Hepatocyte (in vitro differentiated cells): ENCODE data around the gene CALCA.

Experiments used
- CTCF ChIP-seq: fragments of 200-600 bp; sonication (generic); IDR thresholded peaks from 2 replicates; pipeline ENCODE4 v1.5.1; 2016; ENCODE audit warnings: antibody characterized with exemption, mild to moderate bottlenecking; ENCODE audit not compliant: poor library complexity
- EZH2 ChIP-seq: fragments of 200-600 bp; sonication (generic); IDR thresholded peaks from 2 replicates; pipeline ENCODE4 v1.6.1; 2016; ENCODE audit warnings: antibody characterized with exemption, mild to moderate bottlenecking, borderline replicate concordance

- TF ChIP-seq CTCF (no peak), EZH2 (no peak)
Measured at GRCh38 chr11:14972581-14973495, 687 bp upstream of the CALCA start.
